Panc1 (cell line): ENCODE data around the gene RER1. TPM values are rescaled to one million over a fixed set of nuclear protein-coding genes. Genes with fewer than 3 reads are reported as not detected.

ENCODE experiments used
- ATAC-seq: fragments of 200-7000 bp; cut with Tn5 transposase; 2 replicates; pipeline ENCODE4 v1.9.1; 2020; ENCODE audit warnings: mild to moderate bottlenecking, moderate library complexity
- BruUV-seq: library from RNA; stranded (reverse); fragments of 400-500 nt; replicated peaks from 2 replicates; lab custom pipeline; 2021; lab: Mats Ljungman, UMichigan
- CTCF ChIA-PET: fragments of 300-600 bp; sonication (Branson Sonifier 250); formaldehyde crosslinking; loops from one replicate; lab custom pipeline; 2022; ENCODE audit warnings: antibody characterized with exemption; lab: Charles Lee
- POLR2A ChIA-PET: fragments of 300-600 bp; sonication (Branson Sonifier 250); formaldehyde crosslinking; loops from one replicate; lab custom pipeline; 2022; ENCODE audit warnings: antibody characterized with exemption; lab: Charles Lee
- DNase-seq: peaks from one replicate; pipeline ENCODE4 v3.0.0-alpha.2; 2010; ENCODE audit warnings: low read depth, low spot score
- H3K27ac ChIP-seq: 2 replicates; pipeline ENCODE4 v1.5.1; 2011; ENCODE audit warnings: mild to moderate bottlenecking, low read length, inconsistent platforms
- H3K27me3 ChIP-seq: fragments of 200-500 bp; sonication (Bioruptor generic); 2 replicates; pipeline ENCODE4 v1.6.0; 2014; ENCODE audit warnings: low read length, inconsistent platforms; ENCODE audit not compliant: control insufficient read depth, insufficient read depth
- H3K36me3 ChIP-seq: fragments of 200-500 bp; sonication (Bioruptor generic); 2 replicates; pipeline ENCODE4 v1.5.1; 2014; ENCODE audit warnings: inconsistent platforms, mild to moderate bottlenecking, low read length, moderate library complexity; ENCODE audit not compliant: control insufficient read depth, insufficient read depth
- H3K4me1 ChIP-seq: 2 replicates; pipeline ENCODE4 v1.5.1; 2011; ENCODE audit warnings: inconsistent platforms, mild to moderate bottlenecking, low read length, moderate library complexity; ENCODE audit not compliant: control insufficient read depth, insufficient read depth
- H3K4me3 ChIP-seq, 2 experiments: 2 replicates each; pipeline ENCODE4 v1.5.1; 2011 to 2012; ENCODE audit warnings: low read depth in 2 of 2, low read length in 2 of 2, mild to moderate bottlenecking in 2 of 2, inconsistent platforms in 1 of 2, moderate library complexity in 1 of 2
- H3K9me3 ChIP-seq: fragments of 200-500 bp; sonication (Bioruptor generic); 2 replicates; pipeline ENCODE4 v1.5.1; 2014; ENCODE audit warnings: low read depth, mild to moderate bottlenecking, inconsistent platforms, low read length, moderate library complexity; ENCODE audit not compliant: control insufficient read depth, insufficient read depth
- CTCF ChIP-seq: fragments of 450-650 bp; IDR thresholded peaks from 2 replicates; pipeline ENCODE4 v1.5.1; 2017; ENCODE audit warnings: mild to moderate bottlenecking
- POLR2AphosphoS5 ChIP-seq: IDR thresholded peaks from 2 replicates; pipeline ENCODE4 v1.6.1; 2012; ENCODE audit warnings: mild to moderate bottlenecking, low read depth, low read length, moderate library complexity
- SIN3A ChIP-seq: IDR thresholded peaks from 2 replicates; pipeline ENCODE4 v1.6.1; 2012; ENCODE audit warnings: low read depth, mild to moderate bottlenecking, low read length, moderate library complexity, borderline replicate concordance; ENCODE audit not compliant: insufficient read depth
- TCF7L2 ChIP-seq: IDR thresholded peaks from 2 replicates; pipeline ENCODE4 v1.6.1; 2011; ENCODE audit warnings: mild to moderate bottlenecking, low read depth, low read length, inconsistent platforms
- in situ Hi-C: cut with HindIII; loops from 2 replicates; pipeline ENCODE4 v1.10.0; 2016; ENCODE audit warnings: low sequenced_read_pairs, low pct_unique_long_range_greater_than_20kb
- intact Hi-C: fragments of 100-400 bp; cut with micrococcal nuclease; formaldehyde crosslinking; loops from one replicate; pipeline ENCODE4 v1.10.0; 2022; ENCODE audit not compliant: unreplicated experiment
- total RNA-seq: library from RNA; stranded (reverse); gene quantifications from one replicate; pipeline ENCODE4 v1.2.1, GENCODE V29; 2021; ENCODE audit not compliant: unreplicated experiment
- TF ChIP-seq, protein P1 (sequence below), 2 experiments: IDR thresholded peaks; 2 replicates each; pipeline ENCODE4 v1.6.1; 2011 to 2012; ENCODE audit warnings: low read depth in 2 of 2, control low read depth in 1 of 2, low read length in 1 of 2, mild to moderate bottlenecking in 1 of 2, moderate library complexity in 1 of 2; ENCODE audit not compliant: insufficient read depth in 1 of 2

Gene RER1
- total RNA-seq, 1 experiment from 2014 or later = 235 TPM

DNA sequence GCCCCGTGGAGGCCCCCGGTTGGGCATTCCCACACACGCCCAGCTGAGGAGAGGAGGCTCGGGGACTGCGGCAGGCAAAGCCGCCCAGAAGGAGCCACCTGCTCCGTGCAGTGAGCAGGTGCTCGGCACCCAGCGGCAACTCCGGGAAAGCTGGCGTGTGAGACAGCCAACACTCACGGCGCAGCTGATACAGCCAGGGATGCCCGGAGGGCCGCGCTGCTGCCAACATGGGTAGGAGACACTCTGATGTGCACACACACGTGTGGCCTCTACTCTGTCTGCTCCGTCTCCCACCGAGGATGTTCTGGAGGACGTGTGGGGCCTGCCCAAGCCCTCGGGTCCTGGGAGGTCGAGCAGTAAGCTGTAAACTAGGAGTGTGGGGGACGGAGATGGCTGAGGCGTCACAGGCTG is 13.2 kb upstream of the RER1 start:
- Histone ChIP-seq H3K9me3 (no peaks in the 10 kb centered on the region), H3K27ac (no peak overlapping the region), H3K4me3 (no peak overlapping the region), H3K36me3 (no peaks in the 10 kb centered on the region), H3K27me3 (no peaks in the 10 kb centered on the region), H3K4me1 (peaks cover 19% of the 10 kb centered on the region)
- no peak for DNase-seq
- BruUV-seq = no TSS peak
- no peak for ATAC-seq
- no peak for TF ChIP-seq TCF7L2
- TF ChIP-seq CTCF = no peak
- no peak for TF ChIP-seq SIN3A
- TF ChIP-seq, protein P1, sequence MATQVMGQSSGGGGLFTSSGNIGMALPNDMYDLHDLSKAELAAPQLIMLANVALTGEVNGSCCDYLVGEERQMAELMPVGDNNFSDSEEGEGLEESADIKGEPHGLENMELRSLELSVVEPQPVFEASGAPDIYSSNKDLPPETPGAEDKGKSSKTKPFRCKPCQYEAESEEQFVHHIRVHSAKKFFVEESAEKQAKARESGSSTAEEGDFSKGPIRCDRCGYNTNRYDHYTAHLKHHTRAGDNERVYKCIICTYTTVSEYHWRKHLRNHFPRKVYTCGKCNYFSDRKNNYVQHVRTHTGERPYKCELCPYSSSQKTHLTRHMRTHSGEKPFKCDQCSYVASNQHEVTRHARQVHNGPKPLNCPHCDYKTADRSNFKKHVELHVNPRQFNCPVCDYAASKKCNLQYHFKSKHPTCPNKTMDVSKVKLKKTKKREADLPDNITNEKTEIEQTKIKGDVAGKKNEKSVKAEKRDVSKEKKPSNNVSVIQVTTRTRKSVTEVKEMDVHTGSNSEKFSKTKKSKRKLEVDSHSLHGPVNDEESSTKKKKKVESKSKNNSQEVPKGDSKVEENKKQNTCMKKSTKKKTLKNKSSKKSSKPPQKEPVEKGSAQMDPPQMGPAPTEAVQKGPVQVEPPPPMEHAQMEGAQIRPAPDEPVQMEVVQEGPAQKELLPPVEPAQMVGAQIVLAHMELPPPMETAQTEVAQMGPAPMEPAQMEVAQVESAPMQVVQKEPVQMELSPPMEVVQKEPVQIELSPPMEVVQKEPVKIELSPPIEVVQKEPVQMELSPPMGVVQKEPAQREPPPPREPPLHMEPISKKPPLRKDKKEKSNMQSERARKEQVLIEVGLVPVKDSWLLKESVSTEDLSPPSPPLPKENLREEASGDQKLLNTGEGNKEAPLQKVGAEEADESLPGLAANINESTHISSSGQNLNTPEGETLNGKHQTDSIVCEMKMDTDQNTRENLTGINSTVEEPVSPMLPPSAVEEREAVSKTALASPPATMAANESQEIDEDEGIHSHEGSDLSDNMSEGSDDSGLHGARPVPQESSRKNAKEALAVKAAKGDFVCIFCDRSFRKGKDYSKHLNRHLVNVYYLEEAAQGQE (IDR thresholded peaks at IDR 0.05; ENCODE audit: insufficient read depth in 1 of 2, low read depth in 2 of 2, low read length in 1 of 2) = no peak
- TF ChIP-seq POLR2AphosphoS5 = no peak
- ChIA-PET CTCF (no interaction called here), POLR2A (no interaction called here)
- intact Hi-C loops (no loop called here), in situ Hi-C loops (no loop called here)

GRCh38 chr1:2378956-2379732 is 12.5 kb upstream of the RER1 start:
- Histone ChIP-seq H3K4me1 (peaks cover 16% of the 10 kb centered on the region), H3K9me3 (no peaks in the 10 kb centered on the region), H3K27me3 (no peaks in the 10 kb centered on the region), H3K36me3 (no peaks in the 10 kb centered on the region), H3K27ac (no peak overlapping the region), H3K4me3 (no peak overlapping the region)
- DNase-seq (no peak), ATAC-seq (no peak)
- intact Hi-C loops (no loop called here), in situ Hi-C loops (no loop called here)
- BruUV-seq = no TSS peak
- TF ChIP-seq POLR2AphosphoS5 = no peak
- TF ChIP-seq CTCF = no peak
- TF ChIP-seq TCF7L2 = no peak
- no peak for TF ChIP-seq SIN3A
- ChIA-PET CTCF (no interaction called here), POLR2A (no interaction called here)
